ENCODE results near the gene RAMP2.

DNA sequence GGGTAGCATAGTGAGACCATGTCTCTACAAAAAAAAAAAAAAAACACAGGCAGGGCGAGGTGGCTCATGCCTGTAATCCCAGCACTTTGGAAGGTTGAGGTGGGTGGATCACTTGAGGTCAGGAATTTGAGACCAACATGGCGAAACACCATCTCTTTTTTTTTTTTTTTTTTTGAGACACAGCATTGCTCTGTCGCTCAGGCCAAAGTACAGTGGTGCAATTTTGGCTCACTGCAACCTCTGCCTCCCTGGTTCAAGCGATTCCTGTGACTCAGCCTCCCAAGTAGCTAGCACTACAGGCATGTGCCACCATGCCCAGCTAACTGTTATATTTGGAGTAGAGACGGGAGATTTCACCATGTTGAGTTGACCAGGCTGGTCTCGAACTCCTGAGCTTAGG lies 5.1 kb downstream of the RAMP2 start:
- TF ChIP-seq, protein P1, sequence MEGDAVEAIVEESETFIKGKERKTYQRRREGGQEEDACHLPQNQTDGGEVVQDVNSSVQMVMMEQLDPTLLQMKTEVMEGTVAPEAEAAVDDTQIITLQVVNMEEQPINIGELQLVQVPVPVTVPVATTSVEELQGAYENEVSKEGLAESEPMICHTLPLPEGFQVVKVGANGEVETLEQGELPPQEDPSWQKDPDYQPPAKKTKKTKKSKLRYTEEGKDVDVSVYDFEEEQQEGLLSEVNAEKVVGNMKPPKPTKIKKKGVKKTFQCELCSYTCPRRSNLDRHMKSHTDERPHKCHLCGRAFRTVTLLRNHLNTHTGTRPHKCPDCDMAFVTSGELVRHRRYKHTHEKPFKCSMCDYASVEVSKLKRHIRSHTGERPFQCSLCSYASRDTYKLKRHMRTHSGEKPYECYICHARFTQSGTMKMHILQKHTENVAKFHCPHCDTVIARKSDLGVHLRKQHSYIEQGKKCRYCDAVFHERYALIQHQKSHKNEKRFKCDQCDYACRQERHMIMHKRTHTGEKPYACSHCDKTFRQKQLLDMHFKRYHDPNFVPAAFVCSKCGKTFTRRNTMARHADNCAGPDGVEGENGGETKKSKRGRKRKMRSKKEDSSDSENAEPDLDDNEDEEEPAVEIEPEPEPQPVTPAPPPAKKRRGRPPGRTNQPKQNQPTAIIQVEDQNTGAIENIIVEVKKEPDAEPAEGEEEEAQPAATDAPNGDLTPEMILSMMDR (IDR thresholded peaks at IDR 0.05): no peak
- no peak for TF ChIP-seq POLR2A (IDR thresholded peaks at IDR 0.05)

Data from esophagus squamous epithelium (tissue), 4 donors.